ENCODE data around the gene FBXO38. TPM values are rescaled to one million over a fixed set of nuclear protein-coding genes. Genes with fewer than 3 reads are reported as not detected.

Gene FBXO38
- total RNA-seq, 1 donor from 2014 or later: 65.0 TPM

- no peak for DNase-seq (ENCODE audit: low spot score, unreplicated experiment)
- H3K4me1 Mint-ChIP-seq (ENCODE audit: low read depth): peaks cover 32% of the 10 kb centered on the region
- no peak overlapping the region for H3K4me3 Mint-ChIP-seq (ENCODE audit: low read depth)
- TF ChIP-seq CTCF (IDR thresholded peaks at IDR 0.05; ENCODE audit: unreplicated experiment): peak; percentile 46
- H3K27me3 Mint-ChIP-seq: no peaks in the 10 kb centered on the region
- peak overlapping the region; percentile 54 for H3K27ac Mint-ChIP-seq
- H3K9me3 Mint-ChIP-seq (ENCODE audit: low read depth): no peaks in the 10 kb centered on the region
- H3K36me3 Mint-ChIP-seq (ENCODE audit: insufficient read depth): peaks cover 13% of the 10 kb centered on the region
These were observed 15.0 kb downstream of the FBXO38 start for GRCh38 chr5:148398698-148399121.

- TF ChIP-seq CTCF (IDR thresholded peaks at IDR 0.05; ENCODE audit: unreplicated experiment): no peak
- H3K36me3 Mint-ChIP-seq (ENCODE audit: insufficient read depth): peaks cover 17% of the 10 kb centered on the region
- DNase-seq (ENCODE audit: low spot score, unreplicated experiment): no peak
- H3K27ac Mint-ChIP-seq: no peak overlapping the region
- peaks cover 18% of the 10 kb centered on the region for H3K4me1 Mint-ChIP-seq (ENCODE audit: low read depth)
- no peak overlapping the region for H3K4me3 Mint-ChIP-seq (ENCODE audit: low read depth)
- H3K27me3 Mint-ChIP-seq: no peaks in the 10 kb centered on the region
- no peaks in the 10 kb centered on the region for H3K9me3 Mint-ChIP-seq (ENCODE audit: low read depth)
These were observed 17.8 kb downstream of the FBXO38 start for GRCh38 chr5:148401604-148402003.

- no peak overlapping the region for H3K27ac Mint-ChIP-seq
- peaks cover 7% of the 10 kb centered on the region for H3K4me1 Mint-ChIP-seq (ENCODE audit: low read depth)
- H3K27me3 Mint-ChIP-seq: no peaks in the 10 kb centered on the region
- DNase-seq (ENCODE audit: low spot score, unreplicated experiment): no peak
- no peak for TF ChIP-seq CTCF (IDR thresholded peaks at IDR 0.05; ENCODE audit: unreplicated experiment)
- peaks cover 21% of the 10 kb centered on the region for H3K36me3 Mint-ChIP-seq (ENCODE audit: insufficient read depth)
- H3K9me3 Mint-ChIP-seq (ENCODE audit: low read depth): no peaks in the 10 kb centered on the region
- no peak overlapping the region for H3K4me3 Mint-ChIP-seq (ENCODE audit: low read depth)
These were observed 19.6 kb downstream of the FBXO38 start for GRCh38 chr5:148403344-148403743.

DNA sequence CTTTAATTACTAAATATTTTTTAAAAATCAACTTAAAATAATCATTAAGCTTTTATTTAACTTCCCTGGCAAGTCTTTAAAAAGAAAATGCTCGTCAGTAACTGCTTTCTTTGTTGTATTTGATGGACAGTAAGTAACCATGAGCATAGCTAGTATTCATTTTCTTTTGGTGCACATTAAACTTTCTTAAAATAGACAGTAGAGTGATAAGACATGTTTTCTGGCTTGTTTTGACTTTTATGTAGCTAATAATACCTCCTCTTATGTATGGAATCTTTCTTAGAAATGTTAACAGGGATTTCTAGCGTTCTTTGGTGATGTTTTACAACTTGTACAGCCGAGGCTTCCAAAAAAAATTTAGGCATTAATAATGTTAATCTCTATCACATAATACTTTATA, 22.6 kb downstream of the FBXO38 start:
- H3K9me3 Mint-ChIP-seq (ENCODE audit: low read depth): no peaks in the 10 kb centered on the region
- no peak overlapping the region for H3K4me3 Mint-ChIP-seq (ENCODE audit: low read depth)

GRCh38 chr5:148408092-148408491, 24.3 kb downstream of the FBXO38 start:
- Mint-ChIP-seq H3K4me3 (ENCODE audit: low read depth) (no peak overlapping the region), H3K27me3 (no peaks in the 10 kb centered on the region), H3K4me1 (ENCODE audit: low read depth) (no peaks in the 10 kb centered on the region), H3K9me3 (ENCODE audit: low read depth) (no peaks in the 10 kb centered on the region), H3K36me3 (ENCODE audit: insufficient read depth) (peaks cover 32% of the 10 kb centered on the region), H3K27ac (no peak overlapping the region)
- DNase-seq (ENCODE audit: low spot score, unreplicated experiment): no peak
- no peak for TF ChIP-seq CTCF (IDR thresholded peaks at IDR 0.05; ENCODE audit: unreplicated experiment)

More for the DNA sequence above, 22.6 kb downstream of the FBXO38 start:
- H3K4me1 Mint-ChIP-seq (ENCODE audit: low read depth): no peaks in the 10 kb centered on the region
- no peak overlapping the region for H3K27ac Mint-ChIP-seq
- no peak for DNase-seq (ENCODE audit: low spot score, unreplicated experiment)
- no peaks in the 10 kb centered on the region for H3K27me3 Mint-ChIP-seq
- peaks cover 32% of the 10 kb centered on the region for H3K36me3 Mint-ChIP-seq (ENCODE audit: insufficient read depth)
- no peak for TF ChIP-seq CTCF (IDR thresholded peaks at IDR 0.05; ENCODE audit: unreplicated experiment)
